ENCODE measurements around the gene MIOX. TPM values are rescaled to one million over a fixed set of nuclear protein-coding genes. Genes with fewer than 3 reads are reported as not detected.

Gene MIOX
- total and polyA plus RNA-seq, 9 of the 15 experiments (the other 6 are each of a cell fraction or from before 2014, with no cell fraction given), result 0.08 TPM; not detected in 8

- H3K4me1 ChIP-seq (replicated peaks in 1 of 2; ENCODE audit: control insufficient read depth in 2 of 2, insufficient read depth in 2 of 2, low read length in 2 of 2), result peaks cover 0 to 36% of the 10 kb centered on the region in 2 experiments; a peak in 2 of 5 replicates
These were observed 38.8 kb upstream of the MIOX start for GRCh38 chr22:50447576-50448551.

More at GRCh38 chr22:50447576-50448551, 38.8 kb upstream of the MIOX start:
- no peak overlapping the region; a peak in 1 of 4 replicates for H3K9ac ChIP-seq (ENCODE audit: insufficient read depth in 1 of 2, low read depth in 2 of 2, low read length in 2 of 2)
- H3K79me2 ChIP-seq (ENCODE audit: control insufficient read depth, insufficient read depth, low read length), result no peaks in the 10 kb centered on the region
- no peaks in the 10 kb centered on the region for H4K20me1 ChIP-seq (replicated peaks; ENCODE audit: control insufficient read depth, insufficient read depth, low read length)
- no TSS peak for BruUV-seq (replicated peaks)
- H3K9me1 ChIP-seq (ENCODE audit: control insufficient read depth, insufficient read depth, low read length), result peaks cover 2% of the 10 kb centered on the region
- H2AFZ ChIP-seq (ENCODE audit: low read depth, low read length), result no peak overlapping the region
- in situ Hi-C loops (cut with MboI), result no loop called here
- H3K4me2 ChIP-seq (ENCODE audit: insufficient read depth, low read length), result no peak overlapping the region
- TF ChIP-seq, protein P1, sequence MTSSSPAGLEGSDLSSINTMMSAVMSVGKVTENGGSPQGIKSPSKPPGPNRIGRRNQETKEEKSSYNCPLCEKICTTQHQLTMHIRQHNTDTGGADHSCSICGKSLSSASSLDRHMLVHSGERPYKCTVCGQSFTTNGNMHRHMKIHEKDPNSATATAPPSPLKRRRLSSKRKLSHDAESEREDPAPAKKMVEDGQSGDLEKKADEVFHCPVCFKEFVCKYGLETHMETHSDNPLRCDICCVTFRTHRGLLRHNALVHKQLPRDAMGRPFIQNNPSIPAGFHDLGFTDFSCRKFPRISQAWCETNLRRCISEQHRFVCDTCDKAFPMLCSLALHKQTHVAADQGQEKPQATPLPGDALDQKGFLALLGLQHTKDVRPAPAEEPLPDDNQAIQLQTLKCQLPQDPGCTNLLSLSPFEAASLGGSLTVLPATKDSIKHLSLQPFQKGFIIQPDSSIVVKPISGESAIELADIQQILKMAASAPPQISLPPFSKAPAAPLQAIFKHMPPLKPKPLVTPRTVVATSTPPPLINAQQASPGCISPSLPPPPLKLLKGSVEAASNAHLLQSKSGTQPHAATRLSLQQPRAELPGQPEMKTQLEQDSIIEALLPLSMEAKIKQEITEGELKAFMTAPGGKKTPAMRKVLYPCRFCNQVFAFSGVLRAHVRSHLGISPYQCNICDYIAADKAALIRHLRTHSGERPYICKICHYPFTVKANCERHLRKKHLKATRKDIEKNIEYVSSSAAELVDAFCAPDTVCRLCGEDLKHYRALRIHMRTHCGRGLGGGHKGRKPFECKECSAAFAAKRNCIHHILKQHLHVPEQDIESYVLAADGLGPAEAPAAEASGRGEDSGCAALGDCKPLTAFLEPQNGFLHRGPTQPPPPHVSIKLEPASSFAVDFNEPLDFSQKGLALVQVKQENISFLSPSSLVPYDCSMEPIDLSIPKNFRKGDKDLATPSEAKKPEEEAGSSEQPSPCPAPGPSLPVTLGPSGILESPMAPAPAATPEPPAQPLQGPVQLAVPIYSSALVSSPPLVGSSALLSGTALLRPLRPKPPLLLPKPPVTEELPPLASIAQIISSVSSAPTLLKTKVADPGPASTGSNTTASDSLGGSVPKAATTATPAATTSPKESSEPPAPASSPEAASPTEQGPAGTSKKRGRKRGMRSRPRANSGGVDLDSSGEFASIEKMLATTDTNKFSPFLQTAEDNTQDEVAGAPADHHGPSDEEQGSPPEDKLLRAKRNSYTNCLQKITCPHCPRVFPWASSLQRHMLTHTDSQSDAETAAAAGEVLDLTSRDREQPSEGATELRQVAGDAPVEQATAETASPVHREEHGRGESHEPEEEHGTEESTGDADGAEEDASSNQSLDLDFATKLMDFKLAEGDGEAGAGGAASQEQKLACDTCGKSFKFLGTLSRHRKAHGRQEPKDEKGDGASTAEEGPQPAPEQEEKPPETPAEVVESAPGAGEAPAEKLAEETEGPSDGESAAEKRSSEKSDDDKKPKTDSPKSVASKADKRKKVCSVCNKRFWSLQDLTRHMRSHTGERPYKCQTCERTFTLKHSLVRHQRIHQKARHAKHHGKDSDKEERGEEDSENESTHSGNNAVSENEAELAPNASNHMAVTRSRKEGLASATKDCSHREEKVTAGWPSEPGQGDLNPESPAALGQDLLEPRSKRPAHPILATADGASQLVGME (CRISPR knock-in tag; IDR thresholded peaks at IDR 0.05), result no peak
- TF ChIP-seq RBM22 (IDR thresholded peaks at IDR 0.05; ENCODE audit: low read depth, low read length, poor library complexity, severe bottlenecking), result peak; percentile 26
- TF ChIP-seq POLR2G (IDR thresholded peaks at IDR 0.05; ENCODE audit: low read depth, low read length), result peak; percentile 12
- 88% methylated on average over 13 of the region's 27 CpGs for WGBS (ENCODE audit: insufficient coverage, low coverage, missing lambda C conversion rate)
- no peak overlapping the region for H3K27ac ChIP-seq (ENCODE audit: extremely low read depth, low read depth, low read length)
- no peak overlapping the region for H3K4me3 ChIP-seq
- CTCF ChIA-PET (ENCODE audit: low intra/inter-chr PET ratio), result no interaction called here
- no peak for FAIRE-seq
- no peaks in the 10 kb centered on the region for H3K27me3 ChIP-seq (ENCODE audit: control insufficient read depth in 2 of 2, insufficient read depth in 2 of 2, low read length in 2 of 2)
- DNase-seq (ENCODE audit: extremely low read depth in 1 of 4, low spot score in 3 of 4), result no peak
- H3K36me3 ChIP-seq (ENCODE audit: control insufficient read depth, insufficient read depth, low read length), result peaks cover 48% of the 10 kb centered on the region; the same call in 1 of the 3 replicates
- no peaks in the 10 kb centered on the region for H3K9me3 ChIP-seq (replicated peaks; ENCODE audit: control insufficient read depth, insufficient read depth, low read depth, low read length)
- POLR2A ChIA-PET, result no interaction called here
- no peak for ATAC-seq
- intact Hi-C loops (cut with micrococcal nuclease), result no loop called here
